Suprapubic skin (tissue), 4 donors: ENCODE data around the gene GAST.

Experiments
- CTCF ChIP-seq, 2 donors: fragments of 200-600 bp in 1 of 2; fragments of 450-650 bp in 1 of 2; sonication (generic) in 1 of 2; IDR thresholded peaks; one replicate each; pipeline ENCODE4 v1.5.1; 2016 to 2019; ENCODE audit warnings: antibody characterized with exemption in 2 of 2, mild to moderate bottlenecking in 1 of 2, moderate library complexity in 1 of 2
- POLR2A ChIP-seq, 2 donors: fragments of 450-650 bp; IDR thresholded peaks; one replicate each; pipeline ENCODE4 v1.6.1; 2017; ENCODE audit warnings: antibody characterized with exemption in 2 of 2, mild to moderate bottlenecking in 2 of 2, moderate library complexity in 2 of 2
- POLR2AphosphoS5 ChIP-seq, 3 donors: sonication (generic); formaldehyde crosslinking; IDR thresholded peaks; one replicate each; pipeline ENCODE4 v1.6.1; 2017; ENCODE audit warnings: antibody characterized with exemption in 3 of 3

- TF ChIP-seq POLR2AphosphoS5 (IDR thresholded peaks at IDR 0.05) (no peak), CTCF (IDR thresholded peaks at IDR 0.05) (no peak), POLR2A (IDR thresholded peaks at IDR 0.05) (no peak)
These were observed 5.5 kb downstream of the GAST start for GRCh38 chr17:41717408-41718286.
